CD4-positive, alpha-beta T cell treated with Interleukin-6 for 4 hours (primary cell): ENCODE data around the gene GPAM.
"Not testable (repeated sequence)": the region's sequence is repeated elsewhere in the genome, so short reads cannot be mapped to it uniquely, and the experiment has no call there.

Experiments used
- DNase-seq: peaks from one replicate; pipeline ENCODE4 v3.0.0-alpha.2; 2020; ENCODE audit warnings: mixed read lengths

Gene GPAM

GRCh38 chr10:112126172-112126571, 57.4 kb downstream of the GPAM start:
- DNase-seq: no peak

- DNase-seq: no peak
These were observed 58.7 kb downstream of the GPAM start for GRCh38 chr10:112124866-112125265.

GRCh38 chr10:112122827-112123226, 60.7 kb downstream of the GPAM start:
- no peak for DNase-seq

- no peak for DNase-seq
These were observed 63.1 kb downstream of the GPAM start for GRCh38 chr10:112120491-112120890.

DNA sequence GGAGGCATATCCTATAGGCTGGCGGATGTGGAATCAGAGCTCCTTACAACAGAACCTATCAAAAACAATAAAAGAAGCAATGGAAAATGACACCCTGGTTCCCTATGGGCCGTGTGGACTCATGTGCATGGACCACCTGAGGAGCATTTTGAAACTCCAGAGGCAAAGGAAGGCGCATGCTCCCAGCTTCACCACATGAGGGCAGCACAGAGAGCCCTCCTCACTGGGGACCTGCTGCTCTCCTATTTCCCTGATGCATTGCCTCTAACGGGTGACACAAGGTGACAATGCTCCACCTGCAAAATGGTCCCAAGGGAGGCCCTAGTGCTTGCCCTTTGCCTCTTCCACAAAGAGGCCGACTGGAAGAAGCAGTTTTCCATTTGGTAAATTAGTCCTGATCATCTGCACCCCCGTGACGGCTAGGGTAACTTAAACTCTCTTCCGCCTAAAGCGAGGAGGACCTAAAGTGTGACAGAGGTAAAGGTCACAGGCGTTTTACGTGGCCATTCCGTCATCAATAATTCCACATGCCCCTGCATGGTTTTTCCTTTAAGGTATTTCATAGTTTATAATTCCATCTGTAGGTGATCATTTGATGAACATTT, 67.7 kb downstream of the GPAM start:
- peak; percentile 31 for DNase-seq

DNA sequence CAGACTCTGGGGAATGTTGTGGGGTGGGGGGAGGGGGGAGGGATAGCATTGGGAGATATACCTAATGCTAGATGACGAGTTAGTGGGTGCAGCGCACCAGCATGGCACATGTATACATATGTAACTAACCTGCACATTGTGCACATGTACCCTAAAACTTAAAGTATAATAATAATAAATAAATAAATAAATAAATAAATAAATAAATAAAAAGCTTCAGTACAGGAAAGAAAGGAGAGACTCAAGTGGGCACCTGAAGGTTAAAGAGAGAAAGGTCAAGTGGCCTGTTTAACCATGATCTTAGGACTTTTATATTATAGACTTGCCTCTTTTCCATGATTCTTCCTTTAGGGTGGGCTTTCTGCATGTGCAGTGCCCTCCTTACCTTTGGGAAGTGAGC, 73.8 kb downstream of the GPAM start:
- not testable (repeated sequence) for DNase-seq
